Endothelial cell of umbilical vein (primary cell): ENCODE measurements around the gene SLC12A9. TPM values are rescaled to one million over a fixed set of nuclear protein-coding genes. Genes with fewer than 3 reads are reported as not detected.

ENCODE experiments used
- BruUV-seq: library from RNA; stranded (reverse); fragments of 400-500 nt; replicated peaks from 2 replicates; lab custom pipeline; 2021; lab: Mats Ljungman, UMichigan
- CTCF ChIA-PET: fragments of 300-600, 350-600 bp; sonication (Branson Sonifier 250); formaldehyde crosslinking; loops from one replicate; lab custom pipeline; 2021; ENCODE audit warnings: antibody characterized with exemption, inconsistent platforms; lab: Charles Lee
- POLR2A ChIA-PET: fragments of 300-600, 350-600 bp; sonication (Branson Sonifier 250); formaldehyde crosslinking; loops from one replicate; lab custom pipeline; 2021; ENCODE audit warnings: antibody characterized with exemption, inconsistent platforms; lab: Charles Lee
- DNase-seq: peaks from one replicate; pipeline ENCODE4 v3.0.0-alpha.2; 2011; ENCODE audit warnings: low read depth, low spot score
- FAIRE-seq: peaks from 2 replicates; lab custom pipeline; 2011; peaks lifted over from hg19 to GRCh38; lab: Jason Lieb, UNC
- H2AFZ ChIP-seq: 2 replicates; pipeline ENCODE4 v1.6.0; 2012; ENCODE audit warnings: low read depth, low read length, control low read depth, inconsistent platforms
- H3K27ac ChIP-seq: 2 replicates; pipeline ENCODE4 v1.5.1; 2011; ENCODE audit warnings: low read depth, mild to moderate bottlenecking, control low read depth, low read length, moderate library complexity; ENCODE audit not compliant: insufficient read depth
- H3K27me3 ChIP-seq, 2 experiments: 2 replicates each; pipeline versions ENCODE4 v1.6.0 to v1.6.1; 2011; ENCODE audit warnings: low read length in 2 of 2, mixed read lengths in 1 of 2; ENCODE audit not compliant: control insufficient read depth in 2 of 2, insufficient read depth in 2 of 2
- H3K36me3 ChIP-seq, 2 experiments: 2 replicates in 1 of 2; 3 replicates in 1 of 2; pipeline ENCODE4 v1.5.1; 2011; ENCODE audit warnings: low read length in 2 of 2, mild to moderate bottlenecking in 1 of 2, moderate library complexity in 1 of 2; ENCODE audit not compliant: control insufficient read depth in 2 of 2, insufficient read depth in 2 of 2; ENCODE audit errors: extremely low read depth in 1 of 2
- H3K4me1 ChIP-seq: 3 replicates; pipeline ENCODE4 v1.5.1; 2011; ENCODE audit warnings: mild to moderate bottlenecking, low read length; ENCODE audit not compliant: control insufficient read depth, insufficient read depth; ENCODE audit errors: extremely low read depth
- H3K4me2 ChIP-seq: 2 replicates; pipeline ENCODE4 v1.6.1; 2011; ENCODE audit warnings: low read length, control low read depth, mixed read lengths; ENCODE audit not compliant: insufficient read depth
- H3K4me3 ChIP-seq, 3 experiments: fragments of 200-600 bp in 1 of 3; sonication (generic), shearing (Covaris generic) in 1 of 3; replicated peaks in 1 of 3; 2 replicates each; pipeline ENCODE4 v1.5.1; 2011 to 2016; ENCODE audit warnings: control low read depth in 3 of 3, low read length in 3 of 3, mild to moderate bottlenecking in 2 of 3, inconsistent platforms in 1 of 3, low read depth in 1 of 3, moderate library complexity in 1 of 3; ENCODE audit not compliant: insufficient read depth in 1 of 3
- H3K79me2 ChIP-seq: 2 replicates; pipeline ENCODE4 v1.6.0; 2012; ENCODE audit warnings: low read length, inconsistent platforms; ENCODE audit not compliant: control insufficient read depth, insufficient read depth
- H3K9ac ChIP-seq: replicated peaks from 2 replicates; pipeline ENCODE3; 2011; ENCODE audit warnings: low read length, control low read depth; ENCODE audit not compliant: insufficient read depth; ENCODE audit errors: extremely low read depth
- H3K9me1 ChIP-seq: replicated peaks from 3 replicates; pipeline ENCODE4 v1.6.0; 2011; ENCODE audit warnings: mild to moderate bottlenecking, low read length; ENCODE audit not compliant: control insufficient read depth, insufficient read depth; ENCODE audit errors: extremely low read depth
- H3K9me3 ChIP-seq: replicated peaks from 2 replicates; pipeline ENCODE4 v1.5.1; 2012; ENCODE audit warnings: low read length, inconsistent platforms; ENCODE audit not compliant: control insufficient read depth, insufficient read depth
- H4K20me1 ChIP-seq: replicated peaks from 2 replicates; pipeline ENCODE3; 2011; ENCODE audit warnings: mild to moderate bottlenecking, low read length; ENCODE audit not compliant: control insufficient read depth, insufficient read depth; ENCODE audit errors: extremely low read depth
- CTCF ChIP-seq, 2 donors: IDR thresholded peaks; 1 replicate in 1 of 2; 2 replicates in 1 of 2; pipeline ENCODE4 v1.5.1; 2011; ENCODE audit warnings: low read length in 2 of 2, mild to moderate bottlenecking in 2 of 2, moderate library complexity in 2 of 2, control low read depth in 1 of 2, inconsistent platforms in 1 of 2, low read depth in 1 of 2; ENCODE audit not compliant: insufficient read depth in 1 of 2; ENCODE audit errors: extremely low read depth in 1 of 2
- GATA2 ChIP-seq: IDR thresholded peaks from 2 replicates; pipeline ENCODE4 v1.7.0; 2011; ENCODE audit warnings: low read depth, mild to moderate bottlenecking, moderate library complexity, mixed read lengths, low read length; ENCODE audit not compliant: insufficient read length, insufficient read depth
- MYC ChIP-seq: IDR thresholded peaks from one replicate; pipeline ENCODE4 v1.6.1; 2011; ENCODE audit warnings: mild to moderate bottlenecking, low read depth, low read length
- dilution Hi-C: fragments of 300-500 bp; cut with MboI; formaldehyde crosslinking; loops from one replicate; pipeline ENCODE4 v1.15.0; 2019; ENCODE audit warnings: low sequenced_read_pairs; ENCODE audit not compliant: extremely low pct_ligation_motif_present
- intact Hi-C: fragments of 100-400 bp; cut with micrococcal nuclease; formaldehyde crosslinking; loops from one replicate; pipeline ENCODE4 v1.10.0; 2022
- polyA plus RNA-seq, 4 experiments: library from polyadenylated mRNA; depleted of rRNA in 3 of 4; stranded (reverse) in 3 of 4; unstranded in 1 of 4; fragments of >200 nt; gene quantifications; 2 replicates each; pipeline versions ENCODE4 v1.2.1 to v1.2.3, GENCODE V29; 2011 to 2012; ENCODE audit warnings: missing spikeins in 1 of 4
- total RNA-seq: library from RNA; stranded (reverse); gene quantifications from 2 replicates; pipeline ENCODE4 v1.2.3, GENCODE V29; 2021

Gene SLC12A9
- total and polyA plus RNA-seq, 2 donors (not counting 3 experiments of a cell fraction or from before 2014, with no cell fraction given): 35.0 to 37.0 TPM

DNA sequence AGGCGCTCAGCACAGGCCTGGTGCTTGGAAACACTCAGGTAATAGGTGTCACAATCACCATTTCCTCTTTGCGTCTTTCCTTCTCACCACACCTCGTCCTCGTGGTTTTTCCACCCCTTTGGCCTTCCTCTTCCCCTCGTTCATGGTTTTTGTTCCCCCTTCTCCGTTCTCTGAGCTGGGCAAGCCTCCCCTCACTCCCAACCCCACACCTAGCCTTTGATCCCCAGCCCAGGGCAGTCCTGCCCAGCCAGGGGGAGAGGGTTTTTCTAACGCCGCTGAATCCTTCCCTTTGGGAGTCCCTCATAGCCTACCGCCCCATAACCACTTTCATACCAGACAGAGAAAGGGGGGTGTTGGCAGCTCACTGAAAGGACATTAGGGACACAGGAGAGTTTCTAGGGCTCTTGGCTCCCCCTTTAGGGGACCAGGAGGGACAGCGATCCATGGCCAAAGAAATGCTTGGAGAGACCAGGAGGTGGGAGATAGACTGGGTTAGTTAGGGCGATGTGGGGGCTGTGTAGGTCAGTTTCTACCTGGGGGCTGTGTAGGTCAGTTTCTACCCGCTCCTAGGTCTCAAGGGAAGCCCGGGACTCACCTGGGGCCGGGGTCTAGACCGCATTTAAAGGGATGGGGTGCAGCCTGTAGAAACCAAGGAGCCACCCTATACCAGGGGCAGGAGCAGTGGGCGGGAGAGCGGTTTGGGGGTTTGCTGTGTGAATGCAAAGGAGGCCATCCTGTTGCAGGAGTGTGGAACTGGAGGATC lies 26.6 kb upstream of the SLC12A9 start:
- Histone ChIP-seq H3K79me2 (peaks cover 56% of the 10 kb centered on the region), H2AFZ (no peak overlapping the region), H3K4me3 (peak overlapping the region; percentile 88 to 92 (median 90)), H3K27me3 (no peaks in the 10 kb centered on the region), H4K20me1 (no peaks in the 10 kb centered on the region), H3K9me3 (no peaks in the 10 kb centered on the region), H3K9me1 (no peaks in the 10 kb centered on the region), H3K4me2 (peak overlapping the region; percentile 89), H3K9ac (peak overlapping the region; percentile 76), H3K27ac (peak overlapping the region; percentile 25), H3K4me1 (peaks cover 23% of the 10 kb centered on the region), H3K36me3 (peaks cover 15 to 23% of the 10 kb centered on the region in 2 experiments)
- POLR2A ChIA-PET: no interaction called here
- CTCF ChIA-PET: interaction anchor here (0.9 to 6.2 kb wide), 4 partner anchors 10 to 120 kb away, joined by 5 to 67 read pairs (median 34); partner anchors contain the start of genes POP7 and SLC12A9
- FAIRE-seq: peak; percentile 33
- peak; percentile 5 to 19 for TF ChIP-seq CTCF (IDR thresholded peaks at IDR 0.05; ENCODE audit: extremely low read depth in 1 of 2, insufficient read depth in 1 of 2, low read depth in 1 of 2, low read length in 2 of 2)
- no peak for TF ChIP-seq MYC
- TF ChIP-seq GATA2: no peak
- intact Hi-C loops (loop anchor here (1.0 kb wide), 1 partner anchor 26 kb away; the partner anchor contains the start of gene SLC12A9), dilution Hi-C loops (loop anchor here (25.0 kb wide), 1 partner anchor 114 kb away; the partner anchor contains the start of genes EPO and POP7)
- DNase-seq: peak; percentile 47
- BruUV-seq: TSS peak; percentile 39
